GM21737 (cell line): ENCODE results near the gene MAN2A2.
"Not testable (repeated sequence)": the region's sequence is repeated elsewhere in the genome, so short reads cannot be mapped to it uniquely, and the experiment has no call there.

ENCODE experiments used
- ATAC-seq: cut with Tn5 transposase; IDR thresholded peaks from one replicate; pipeline ENCODE4 v1.9.1; 2021; ENCODE audit warnings: mild to moderate bottlenecking, moderate library complexity; ENCODE audit not compliant: unreplicated experiment

Gene MAN2A2

GRCh38 chr15:90902040-90902839 is 862 bp upstream of the MAN2A2 start:
- ATAC-seq = peak; percentile 61

GRCh38 chr15:90903733-90904536 is 833 bp downstream of the MAN2A2 start:
- ATAC-seq = no peak

GRCh38 chr15:90904746-90905145 is 1.6 kb downstream of the MAN2A2 start:
- ATAC-seq = no peak

GRCh38 chr15:90905306-90906180 is 2.4 kb downstream of the MAN2A2 start:
- no peak for ATAC-seq

- no peak for ATAC-seq
Observed at GRCh38 chr15:90906181-90906849, 3.2 kb downstream of the MAN2A2 start.

GRCh38 chr15:90907051-90907660 is 4.1 kb downstream of the MAN2A2 start:
- ATAC-seq = no peak

GRCh38 chr15:90907838-90908507 is 4.9 kb downstream of the MAN2A2 start:
- no peak for ATAC-seq

GRCh38 chr15:90909449-90909848 is 6.3 kb downstream of the MAN2A2 start:
- not testable (repeated sequence) for ATAC-seq

GRCh38 chr15:90909976-90910375 is 6.9 kb downstream of the MAN2A2 start:
- ATAC-seq = no peak

- no peak for ATAC-seq
Observed at GRCh38 chr15:90910441-90911301, 7.6 kb downstream of the MAN2A2 start.

GRCh38 chr15:90911302-90911623 is 8.2 kb downstream of the MAN2A2 start:
- ATAC-seq = no peak

- no peak for ATAC-seq
Observed at GRCh38 chr15:90911906-90912769, 9.0 kb downstream of the MAN2A2 start.

- no peak for ATAC-seq
Observed at GRCh38 chr15:90912770-90913075, 9.6 kb downstream of the MAN2A2 start.

- ATAC-seq = no peak
Observed at GRCh38 chr15:90913398-90913944, 10.4 kb downstream of the MAN2A2 start.

- ATAC-seq = no peak
Observed at GRCh38 chr15:90914305-90915080, 11.4 kb downstream of the MAN2A2 start.

- ATAC-seq = no peak
Observed at GRCh38 chr15:90915216-90915807, 12.2 kb downstream of the MAN2A2 start.
